H9 (cell line): ENCODE measurements around the gene RAI14. TPM values are rescaled to one million over a fixed set of nuclear protein-coding genes. Genes with fewer than 3 reads are reported as not detected.

Experiments
- DNase-seq: peaks from one replicate; pipeline ENCODE4 v3.0.0-alpha.2; 2017
- H2AFZ ChIP-seq: one replicate; pipeline ENCODE4 v1.6.1; 2013; ENCODE audit warnings: mild to moderate bottlenecking, low read length, control low read depth, moderate library complexity
- H2AK5ac ChIP-seq: 2 replicates; pipeline ENCODE4 v1.6.1; 2013; ENCODE audit warnings: low read length, control low read depth, mixed read lengths; ENCODE audit not compliant: insufficient read length
- H2BK120ac ChIP-seq: one replicate; pipeline ENCODE4 v1.6.1; 2013; ENCODE audit warnings: low read depth, mild to moderate bottlenecking, low read length, control low read depth, inconsistent platforms; ENCODE audit not compliant: poor library complexity, severe bottlenecking
- H2BK12ac ChIP-seq: 2 replicates; pipeline ENCODE4 v1.6.1; 2013; ENCODE audit warnings: low read length, control low read depth, mixed read lengths, low read depth; ENCODE audit not compliant: insufficient read length
- H2BK15ac ChIP-seq: 2 replicates; pipeline ENCODE4 v1.6.1; 2013; ENCODE audit warnings: low read depth, low read length, control low read depth
- H2BK20ac ChIP-seq: one replicate; pipeline ENCODE4 v1.6.1; 2013; ENCODE audit warnings: low read depth, mild to moderate bottlenecking, low read length, control low read depth, inconsistent platforms; ENCODE audit not compliant: poor library complexity, severe bottlenecking
- H2BK5ac ChIP-seq: 2 replicates; pipeline ENCODE4 v1.6.1; 2013; ENCODE audit warnings: low read length, control low read depth, mixed read lengths; ENCODE audit not compliant: insufficient read length
- H3K14ac ChIP-seq: 2 replicates; pipeline ENCODE4 v1.6.1; 2013; ENCODE audit warnings: low read length, control low read depth; ENCODE audit not compliant: insufficient read depth
- H3K18ac ChIP-seq: 2 replicates; pipeline ENCODE4 v1.6.1; 2013; ENCODE audit warnings: low read depth, mild to moderate bottlenecking, mixed read lengths, low read length, control low read depth; ENCODE audit not compliant: insufficient read length
- H3K23ac ChIP-seq: 2 replicates; pipeline ENCODE4 v1.6.1; 2013; ENCODE audit warnings: low read length, control low read depth, mixed read lengths, low read depth; ENCODE audit not compliant: insufficient read length
- H3K23me2 ChIP-seq: 2 replicates; pipeline ENCODE4 v1.6.1; 2013; ENCODE audit warnings: low read depth, mild to moderate bottlenecking, mixed read lengths, low read length, control low read depth; ENCODE audit not compliant: insufficient read length, poor library complexity, severe bottlenecking
- H3K27ac ChIP-seq: 2 replicates; pipeline ENCODE4 v1.5.1; 2013; ENCODE audit warnings: low read length, control low read depth, mixed read lengths, low read depth; ENCODE audit not compliant: insufficient read length
- H3K27me3 ChIP-seq: 2 replicates; pipeline ENCODE4 v1.6.1; 2013; ENCODE audit warnings: low read length, control low read depth, inconsistent platforms; ENCODE audit not compliant: insufficient read depth
- H3K4ac ChIP-seq: 2 replicates; pipeline ENCODE4 v1.6.1; 2013; ENCODE audit warnings: low read depth, mild to moderate bottlenecking, control low read depth, inconsistent platforms, low read length, moderate library complexity
- H3K4me1 ChIP-seq: 2 replicates; pipeline ENCODE4 v1.6.1; 2013; ENCODE audit warnings: low read length, control low read depth, inconsistent platforms; ENCODE audit not compliant: insufficient read depth
- H3K4me2 ChIP-seq: 2 replicates; pipeline ENCODE4 v1.6.1; 2013; ENCODE audit warnings: low read length, control low read depth, mixed read lengths; ENCODE audit not compliant: insufficient read length, insufficient read depth
- H3K56ac ChIP-seq: 2 replicates; pipeline ENCODE4 v1.6.1; 2013; ENCODE audit warnings: low read depth, mild to moderate bottlenecking, mixed read lengths, low read length, control low read depth; ENCODE audit not compliant: insufficient read length
- H3K79me1 ChIP-seq: 2 replicates; pipeline ENCODE4 v1.6.1; 2013; ENCODE audit warnings: low read depth, mild to moderate bottlenecking, moderate library complexity, low read length, control low read depth, inconsistent platforms; ENCODE audit not compliant: insufficient read depth, poor library complexity, severe bottlenecking
- H3K79me2 ChIP-seq: 2 replicates; pipeline ENCODE4 v1.6.1; 2013; ENCODE audit warnings: low read length, control low read depth, inconsistent platforms; ENCODE audit not compliant: insufficient read depth
- H3K9ac ChIP-seq: 2 replicates; pipeline ENCODE4 v1.6.1; 2013; ENCODE audit warnings: low read length, control low read depth, mixed read lengths; ENCODE audit not compliant: insufficient read length; ENCODE audit errors: extremely low read depth
- H3K9me3 ChIP-seq: one replicate; pipeline ENCODE4 v1.6.1; 2013; ENCODE audit warnings: low read depth, low read length, inconsistent platforms; ENCODE audit not compliant: control insufficient read depth
- H3T11ph ChIP-seq: one replicate; pipeline ENCODE4 v1.6.1; 2013; ENCODE audit warnings: mild to moderate bottlenecking, low read length, control low read depth, inconsistent platforms
- H4K20me1 ChIP-seq: one replicate; pipeline ENCODE4 v1.6.1; 2013; ENCODE audit not compliant: control insufficient read depth, insufficient read length, insufficient read depth
- H4K5ac ChIP-seq: 2 replicates; pipeline ENCODE4 v1.6.1; 2013; ENCODE audit warnings: low read depth, mild to moderate bottlenecking, mixed read lengths, low read length, control low read depth; ENCODE audit not compliant: insufficient read length
- H4K8ac ChIP-seq: replicated peaks from 2 replicates; pipeline ENCODE4 v1.6.1; 2013; ENCODE audit warnings: low read length, control low read depth, mixed read lengths, low read depth; ENCODE audit not compliant: insufficient read length
- H4K91ac ChIP-seq: 2 replicates; pipeline ENCODE4 v1.6.1; 2013; ENCODE audit warnings: low read depth, mild to moderate bottlenecking, moderate library complexity, mixed read lengths, low read length, control low read depth; ENCODE audit not compliant: insufficient read length
- H3K27ac Mint-ChIP-seq, 3 experiments: 2 replicates in 2 of 3; 3 replicates in 1 of 3; pipeline ENCODE4 v1.8.0; 2020 to 2021; ENCODE audit warnings: mixed read lengths in 3 of 3, mild to moderate bottlenecking in 1 of 3, moderate library complexity in 1 of 3
- H3K27me3 Mint-ChIP-seq: 2 replicates; pipeline ENCODE4 v1.8.0; 2021; ENCODE audit warnings: low read depth, mild to moderate bottlenecking, moderate library complexity, mixed read lengths
- H3K36me3 Mint-ChIP-seq, 3 experiments: 2 replicates in 2 of 3; 3 replicates in 1 of 3; pipeline ENCODE4 v1.8.0; 2020 to 2021; ENCODE audit warnings: low read depth in 3 of 3, mixed read lengths in 3 of 3; ENCODE audit not compliant: insufficient read depth in 1 of 3
- H3K4me1 Mint-ChIP-seq, 2 experiments: 2 replicates each; pipeline ENCODE4 v1.8.0; 2020; ENCODE audit warnings: mixed read lengths in 2 of 2
- H3K4me3 Mint-ChIP-seq, 2 experiments: 2 replicates in 1 of 2; 3 replicates in 1 of 2; pipeline ENCODE4 v1.8.0; 2020 to 2021; ENCODE audit warnings: mild to moderate bottlenecking in 2 of 2, mixed read lengths in 2 of 2, moderate library complexity in 1 of 2
- H3K9me3 Mint-ChIP-seq, 2 experiments: 2 replicates in 1 of 2; 3 replicates in 1 of 2; pipeline ENCODE4 v1.8.0; 2020; ENCODE audit warnings: mild to moderate bottlenecking in 2 of 2, mixed read lengths in 2 of 2, moderate library complexity in 1 of 2
- CTCF ChIP-seq: fragments of 200-600 bp; sonication (generic); conservative IDR thresholded peaks from 3 replicates; pipeline ENCODE4 v1.8.0; 2021; ENCODE audit warnings: antibody characterized with exemption, mild to moderate bottlenecking
- WGBS: extraction: QIAGEN DNeasy Blood & Tissue Kit; methylation state at CpG from one replicate; pipeline ENCODE4 v1.1.7; 2013; ENCODE audit warnings: missing lambda C conversion rate, low lambda C conversion rate, mixed read lengths; ENCODE audit not compliant: insufficient read length; ENCODE audit errors: extremely low coverage; 5-methylcytosine and 5-hydroxymethylcytosine counted together
- total RNA-seq: library from RNA; stranded (reverse); gene quantifications from 2 replicates; pipeline ENCODE4 v1.2.1, GENCODE V29; 2021

RAI14 gene
- total RNA-seq, 1 experiment from 2014 or later = 127 TPM

- Histone ChIP-seq H3K9me3 (no peaks in the 10 kb centered on the region), H3K14ac (no peak overlapping the region), H2BK5ac (no peak overlapping the region), H3K4ac (no peak overlapping the region), H2BK20ac (no peak overlapping the region), H4K20me1 (no peaks in the 10 kb centered on the region), H3K4me1 (peaks cover 4% of the 10 kb centered on the region; the same call in 1 of the 2 replicates), H3K79me1 (no peaks in the 10 kb centered on the region), H4K5ac (no peak overlapping the region), H3K18ac (no peak overlapping the region), H4K91ac (no peak overlapping the region), H2BK12ac (no peak overlapping the region), H3K9ac (no peak overlapping the region), H3K79me2 (no peaks in the 10 kb centered on the region), H3T11ph (no peak overlapping the region), H3K23me2 (no peaks in the 10 kb centered on the region), H3K56ac (no peak overlapping the region), H2BK15ac (no peak overlapping the region), H3K27ac (no peak overlapping the region), H2AFZ (no peak overlapping the region), H3K27me3 (no peaks in the 10 kb centered on the region), H3K4me2 (no peak overlapping the region), H2BK120ac (no peak overlapping the region), H4K8ac (no peak overlapping the region), H2AK5ac (no peak overlapping the region), H3K23ac (no peak overlapping the region)
- H3K4me3 Mint-ChIP-seq = no peak overlapping the region
- peaks cover 14 to 16% of the 10 kb centered on the region in 2 experiments for H3K4me1 Mint-ChIP-seq
- DNase-seq = no peak
- TF ChIP-seq CTCF = no peak
- no peaks in the 10 kb centered on the region; the same call in 1 of the 2 replicates for H3K27me3 Mint-ChIP-seq
- H3K36me3 Mint-ChIP-seq = no peaks in the 10 kb centered on the region
- no peaks in the 10 kb centered on the region for H3K9me3 Mint-ChIP-seq
- no peak overlapping the region for H3K27ac Mint-ChIP-seq
- WGBS = no CpG with 5 or more reads among the region's 5 CpGs
Observed at GRCh38 chr5:34621277-34622097, 34.6 kb upstream of the RAI14 start.
